Measurements from ENCODE around the gene SLC9A3.
"Not testable (repeated sequence)": the region's sequence is repeated elsewhere in the genome, so short reads cannot be mapped to it uniquely, and the experiment has no call there.

SLC9A3 gene

GRCh38 chr5:486597-486996 is 37.7 kb downstream of the SLC9A3 start:
- DNase-seq = not testable (repeated sequence)

- DNase-seq = no peak
Observed at GRCh38 chr5:485946-486491, 38.2 kb downstream of the SLC9A3 start.

- peak; percentile 22 for DNase-seq
Observed at GRCh38 chr5:485113-485945, 38.9 kb downstream of the SLC9A3 start.

GRCh38 chr5:484556-484955 is 39.7 kb downstream of the SLC9A3 start:
- no peak for DNase-seq

- DNase-seq = no peak
Observed at GRCh38 chr5:483434-484140, 40.7 kb downstream of the SLC9A3 start.

- DNase-seq = no peak
Observed at GRCh38 chr5:483011-483410, 41.2 kb downstream of the SLC9A3 start.

- no peak for DNase-seq
Observed at GRCh38 chr5:482506-482905, 41.7 kb downstream of the SLC9A3 start.

GRCh38 chr5:482021-482420 is 42.2 kb downstream of the SLC9A3 start:
- DNase-seq = no peak

- no peak for DNase-seq
Observed at GRCh38 chr5:481347-481746, 42.9 kb downstream of the SLC9A3 start.

GRCh38 chr5:479566-480319 is 44.5 kb downstream of the SLC9A3 start:
- DNase-seq = no peak

- DNase-seq = no peak
Observed at GRCh38 chr5:478982-479535, 45.2 kb downstream of the SLC9A3 start.

GRCh38 chr5:478369-478981 is 45.8 kb downstream of the SLC9A3 start:
- DNase-seq = no peak

GRCh38 chr5:477871-478270 is 46.4 kb downstream of the SLC9A3 start:
- no peak for DNase-seq

GRCh38 chr5:477247-477646 is 47.0 kb downstream of the SLC9A3 start:
- no peak for DNase-seq

GRCh38 chr5:476814-477175 is 47.5 kb downstream of the SLC9A3 start:
- no peak for DNase-seq

GRCh38 chr5:476102-476813 is 48.0 kb downstream of the SLC9A3 start:
- peak; percentile 20 for DNase-seq

- DNase-seq = no peak
Observed at GRCh38 chr5:475704-476101, 48.5 kb downstream of the SLC9A3 start.

GRCh38 chr5:474840-475661 is 49.2 kb downstream of the SLC9A3 start:
- DNase-seq = peak; percentile 59

- peak; percentile 44 for DNase-seq
Observed at GRCh38 chr5:474232-474839, 49.9 kb downstream of the SLC9A3 start.

- DNase-seq = peak; percentile 68
Observed at GRCh38 chr5:473551-474192, 50.6 kb downstream of the SLC9A3 start.

Data from NCI-H69 (cell line).